Ureter (tissue), 1 donor: ENCODE results near the gene CCDC39. TPM values are rescaled to one million over a fixed set of nuclear protein-coding genes. Genes with fewer than 3 reads are reported as not detected.

Experiments used
- DNase-seq: peaks from one replicate; pipeline ENCODE4 v3.0.0-alpha.2; 2020; ENCODE audit warnings: low spot score
- total RNA-seq: library from RNA; stranded (reverse); gene quantifications from one replicate; pipeline ENCODE4 v1.2.4, GENCODE V29; 2023
- donor health status: DM: yes; HTN: yes; CAD: no.

The CCDC39 gene
- total RNA-seq = not detected

DNA sequence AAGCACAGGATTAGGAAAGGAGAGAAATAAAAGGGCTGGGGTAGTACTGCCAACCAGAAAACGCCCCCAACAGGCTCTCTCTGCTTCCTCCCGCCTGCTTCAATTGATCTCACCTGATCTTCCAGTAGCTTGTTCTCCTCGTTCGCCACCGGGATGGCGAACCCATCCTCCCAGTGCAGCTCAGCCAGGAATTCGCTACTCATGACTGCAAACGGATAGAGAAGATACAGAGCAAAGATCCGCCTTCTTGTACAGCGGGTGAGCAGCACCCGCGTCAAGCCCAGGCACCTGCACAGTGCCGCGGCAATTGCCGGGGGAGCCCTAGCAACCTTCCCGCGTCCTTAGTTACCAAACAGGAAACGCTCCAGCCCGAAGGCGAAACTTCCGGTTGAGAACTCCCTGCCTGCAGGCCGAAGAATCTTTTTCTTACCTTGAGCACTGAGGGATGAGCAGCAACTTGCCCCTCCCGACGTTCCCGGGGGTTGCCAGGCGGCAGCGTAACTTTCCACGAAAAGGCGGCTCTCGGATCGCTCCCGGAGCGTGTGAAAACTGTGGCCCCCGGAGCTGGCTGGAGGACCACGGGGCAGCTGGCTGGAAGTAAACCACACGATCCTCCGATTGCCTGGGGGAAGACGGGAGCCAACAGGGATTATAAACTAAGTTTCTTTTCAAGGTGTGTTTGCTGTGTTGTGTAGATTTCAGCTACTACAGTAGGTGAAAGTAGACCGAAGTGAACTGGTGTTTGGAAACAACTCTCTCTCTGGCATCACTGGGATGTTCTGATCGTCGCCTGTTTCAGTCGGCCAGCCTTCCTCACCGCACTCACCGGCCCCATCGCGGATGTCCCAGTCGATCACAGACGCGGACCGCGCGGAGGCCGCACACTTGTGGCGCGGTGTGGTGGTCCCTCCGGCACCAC lies at the start of gene CCDC39:
CCDC39 (minus strand) TSS at position 312 of the 919 bp plus-strand sequence; CDS start at position 203, 109 bp downstream.
- DNase-seq = peak; percentile 55

- no peak for DNase-seq
These were observed 40.7 kb upstream of the CCDC39 start for GRCh38 chr3:180720012-180720411.

DNA sequence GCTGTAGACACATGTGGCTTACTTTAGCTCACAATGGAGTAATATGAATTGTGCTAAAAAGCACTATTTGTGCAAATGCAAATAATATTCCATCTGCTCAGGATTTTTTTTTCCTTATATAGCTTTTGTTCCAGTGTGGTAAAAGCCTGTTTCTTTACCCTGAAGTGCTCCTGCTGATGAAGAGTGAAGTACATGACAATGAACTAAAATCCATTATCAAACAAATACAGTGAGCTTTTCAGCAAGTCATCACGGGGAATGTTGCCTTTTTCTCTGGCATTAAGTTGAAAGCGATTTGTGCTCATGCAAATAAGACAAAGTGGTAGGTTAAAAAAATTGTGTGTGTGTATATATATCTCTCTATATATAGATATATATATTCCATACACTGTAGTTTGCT lies 28.6 kb upstream of the CCDC39 start:
- DNase-seq = no peak

- DNase-seq = no peak
These were observed 26.3 kb upstream of the CCDC39 start for GRCh38 chr3:180705619-180706018.

- no peak for DNase-seq
These were observed 25.2 kb upstream of the CCDC39 start for GRCh38 chr3:180704532-180704931.

DNA sequence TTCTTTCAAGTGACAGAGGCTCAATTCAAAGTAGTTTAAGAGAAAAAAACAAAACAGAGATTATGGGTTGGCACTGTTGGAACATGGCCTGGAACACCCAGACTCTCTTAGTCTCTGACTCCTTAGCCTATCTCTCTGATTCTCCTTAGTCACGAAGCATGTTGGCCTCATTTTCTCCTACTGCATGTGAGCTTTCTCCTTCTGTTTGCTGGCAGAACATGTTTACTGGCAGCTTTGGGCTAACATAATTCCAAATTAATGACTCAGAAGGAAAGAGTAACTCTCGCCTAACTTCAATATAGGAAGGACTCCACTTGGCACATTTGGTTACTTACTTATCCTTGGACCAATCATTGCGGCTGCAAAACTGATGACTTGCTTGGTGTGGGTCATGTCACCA lies 21.7 kb upstream of the CCDC39 start:
- DNase-seq = no peak

DNA sequence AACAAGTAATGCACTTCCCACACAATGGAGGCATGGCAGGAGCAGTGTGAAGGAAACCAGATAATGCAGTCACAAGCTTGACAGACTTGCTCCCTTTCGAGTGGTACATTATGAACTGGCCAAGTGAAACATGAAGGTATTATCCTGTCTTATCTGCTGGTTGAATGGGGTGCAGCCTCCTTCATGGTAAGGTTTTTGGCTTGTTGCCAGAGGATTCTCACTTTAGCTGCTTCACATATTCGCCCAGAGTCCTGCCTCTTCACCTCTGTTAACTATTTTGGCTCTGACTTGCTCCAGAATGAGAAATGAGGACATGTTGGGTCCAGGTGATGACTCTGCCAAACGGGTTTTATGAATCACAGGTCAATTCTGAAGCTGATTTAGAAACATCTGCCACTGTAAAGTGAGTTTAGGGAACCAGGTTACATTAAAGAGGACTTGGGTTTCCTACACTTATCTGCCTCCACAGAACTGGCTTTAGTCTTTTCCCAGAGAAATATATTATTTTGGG lies 19.5 kb upstream of the CCDC39 start:
- no peak for DNase-seq

GRCh38 chr3:180694321-180694720 lies 15.0 kb upstream of the CCDC39 start:
- no peak for DNase-seq

GRCh38 chr3:180693656-180694055 lies 14.4 kb upstream of the CCDC39 start:
- DNase-seq = no peak

- no peak for DNase-seq
These were observed 10.8 kb upstream of the CCDC39 start for GRCh38 chr3:180690061-180690460.

DNA sequence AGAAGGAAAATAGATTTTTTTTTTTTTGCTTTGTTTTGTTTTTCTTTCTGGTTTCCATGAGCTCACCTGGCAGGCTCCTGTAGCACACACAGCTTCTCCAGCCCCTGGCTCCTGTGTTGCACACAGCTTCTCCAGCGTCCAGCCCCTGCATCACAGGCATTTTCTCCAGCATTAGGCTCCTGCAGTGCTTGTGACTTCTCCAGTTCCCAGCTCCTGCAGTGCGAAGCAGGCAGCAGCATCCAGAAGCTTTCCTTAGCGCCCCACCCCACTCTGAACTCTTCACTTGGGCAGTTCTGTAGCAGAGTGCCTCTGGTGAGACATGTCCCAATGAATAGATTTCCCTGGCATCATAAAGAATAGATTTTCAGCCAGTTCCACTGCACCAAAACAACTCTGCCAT lies 5.5 kb upstream of the CCDC39 start:
- DNase-seq = no peak

DNA sequence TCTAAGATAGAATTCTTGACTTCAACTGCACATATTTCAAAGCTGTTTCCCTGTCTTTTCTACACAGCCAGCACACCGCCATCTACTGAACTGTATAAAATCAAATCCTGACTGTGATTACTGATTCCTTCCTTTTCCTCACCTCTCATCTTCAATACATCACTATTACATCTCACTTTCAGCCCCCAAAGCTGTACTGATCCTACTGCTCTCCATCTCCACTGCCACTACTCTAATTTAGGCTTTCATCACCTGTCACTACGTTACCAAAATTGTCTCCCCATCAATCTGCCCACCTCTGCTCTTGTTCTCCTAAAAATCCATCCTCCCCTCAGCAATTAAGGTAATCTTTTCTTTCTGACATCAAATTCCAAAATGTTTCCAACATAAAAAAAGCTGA lies 4.5 kb upstream of the CCDC39 start:
- DNase-seq = no peak

DNA sequence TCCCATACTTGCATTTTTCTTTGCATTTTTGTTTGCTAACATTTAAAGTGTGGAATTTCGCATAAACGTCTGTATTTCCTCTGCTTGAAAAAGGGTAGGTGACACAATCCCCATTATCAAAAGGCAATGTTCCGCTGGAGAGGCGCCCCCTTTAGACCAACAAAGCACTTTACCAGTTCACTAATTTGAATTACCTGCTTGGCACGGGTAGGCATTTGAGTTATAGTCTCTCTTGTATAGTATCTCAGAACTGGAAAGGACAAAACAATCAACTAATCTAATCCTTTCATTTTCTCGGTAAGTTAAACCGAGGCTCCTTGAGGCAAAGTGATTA lies 775 bp upstream of the CCDC39 start:
- no peak for DNase-seq

GRCh38 chr3:180678231-180678630 lies 1.1 kb downstream of the CCDC39 start:
- no peak for DNase-seq

- DNase-seq = no peak
These were observed 17.8 kb downstream of the CCDC39 start for GRCh38 chr3:180661444-180661843.

DNA sequence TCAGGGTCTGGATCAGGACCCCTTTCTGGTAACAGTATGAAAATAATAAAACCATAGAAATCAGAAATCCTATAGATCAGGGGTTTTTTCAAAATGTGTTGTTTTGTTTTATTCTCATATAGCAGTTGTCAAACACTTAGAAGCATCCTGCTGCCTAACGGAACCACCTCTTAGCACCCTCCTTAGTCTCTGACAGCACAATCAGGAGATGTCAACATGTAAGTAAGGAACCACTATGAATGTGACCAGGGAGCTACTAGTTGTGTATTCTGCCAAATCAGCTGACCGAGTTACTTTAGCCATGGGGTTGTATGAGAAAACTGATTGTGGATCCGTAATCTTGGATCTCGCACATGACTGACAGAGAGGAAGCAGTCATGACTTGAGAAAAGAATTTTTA lies 22.2 kb downstream of the CCDC39 start:
- DNase-seq = no peak

GRCh38 chr3:180656406-180656805 lies 22.9 kb downstream of the CCDC39 start:
- DNase-seq = no peak

DNA sequence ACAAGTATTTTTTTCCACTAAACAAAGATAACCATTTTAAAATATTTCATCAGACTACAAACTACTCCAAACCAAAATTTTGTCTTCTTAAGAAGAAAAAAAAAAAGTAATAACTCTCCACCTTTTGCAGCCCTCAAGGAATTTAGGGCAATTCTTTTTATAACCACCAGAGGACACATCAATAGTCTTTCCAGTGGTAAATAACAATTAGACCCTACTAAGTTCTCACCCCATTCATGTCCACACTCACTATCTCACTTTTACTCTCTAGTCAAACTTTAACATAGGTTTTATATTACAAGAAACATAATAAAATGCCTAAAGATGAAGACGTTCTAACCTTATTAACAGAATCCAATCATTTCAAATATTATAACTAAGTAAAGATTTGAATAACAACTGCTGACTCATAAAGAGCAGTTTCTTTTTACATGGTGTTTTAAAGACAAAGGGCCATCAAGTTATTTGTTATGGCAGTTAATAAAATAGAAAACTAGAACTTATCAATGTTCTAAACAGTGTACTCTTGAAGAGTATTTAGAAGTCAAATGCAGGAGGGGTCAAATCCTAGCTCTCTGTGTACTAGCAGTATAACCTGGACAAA lies 33.0 kb downstream of the CCDC39 start:
- no peak for DNase-seq

DNA sequence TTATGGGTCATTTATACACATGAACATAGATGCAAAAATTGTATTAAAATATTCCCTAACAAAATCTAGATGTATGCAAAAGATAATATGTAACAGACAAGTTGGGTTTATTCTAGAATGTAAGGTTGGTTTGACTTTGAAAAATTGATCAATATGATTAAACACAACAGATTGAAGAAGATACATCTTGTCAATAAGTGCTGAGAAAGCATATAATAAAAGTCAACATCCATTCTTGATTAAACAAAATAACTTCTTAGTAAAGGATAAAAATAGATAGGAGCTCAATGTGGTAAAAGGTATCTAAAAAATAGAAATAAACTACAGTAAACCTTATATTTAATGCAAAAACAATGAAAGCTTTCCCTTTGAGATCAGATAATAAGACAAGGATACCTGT lies 38.3 kb downstream of the CCDC39 start:
- DNase-seq = no peak

GRCh38 chr3:180633722-180634121 lies 45.6 kb downstream of the CCDC39 start:
- DNase-seq = no peak

GRCh38 chr3:180631317-180631716 lies 48.0 kb downstream of the CCDC39 start:
- DNase-seq = no peak

DNA sequence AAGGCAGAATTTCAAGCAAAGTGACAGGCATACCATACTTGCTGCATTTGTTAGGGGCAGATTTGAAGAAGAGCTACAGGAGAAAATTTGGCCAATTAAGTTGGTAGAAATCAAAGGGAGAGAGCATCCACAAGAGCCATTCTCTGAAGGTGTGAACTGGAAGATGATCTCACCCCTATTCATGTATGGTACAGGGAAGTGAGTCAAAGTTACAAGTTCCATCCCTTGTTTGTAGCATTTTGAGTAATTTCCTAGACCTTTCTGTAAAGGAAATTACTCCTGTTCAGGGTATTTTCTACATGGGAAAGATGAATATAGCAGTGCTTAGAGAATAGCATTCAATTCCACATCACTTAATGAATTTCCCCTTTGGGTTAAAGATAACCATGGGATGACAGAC lies 48.9 kb downstream of the CCDC39 start:
- DNase-seq = no peak

DNA sequence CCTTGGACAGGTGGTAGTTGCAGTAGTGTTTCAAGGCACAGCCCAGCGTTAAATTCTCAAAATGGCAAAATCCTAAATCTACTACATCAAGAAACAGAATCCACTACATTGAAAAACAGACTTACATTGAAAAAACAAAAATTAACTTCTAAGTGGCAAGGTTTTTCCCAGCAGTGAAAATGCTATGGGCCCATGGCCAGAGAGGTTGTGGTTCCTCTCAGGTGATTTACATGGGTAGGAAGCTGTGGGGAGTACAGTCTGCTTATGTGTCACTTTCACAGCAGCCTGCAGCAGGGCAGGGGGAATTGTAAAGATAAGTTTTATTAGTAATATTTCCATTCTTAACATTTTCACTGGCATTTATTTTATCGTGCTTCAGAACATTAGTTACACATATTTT lies 52.4 kb downstream of the CCDC39 start:
- no peak for DNase-seq
